Skeletal muscle tissue (tissue), 4 donors: ENCODE data around the gene SLC7A1. TPM values are rescaled to one million over a fixed set of nuclear protein-coding genes. Genes with fewer than 3 reads are reported as not detected.

Experiments
- H3K27ac ChIP-seq: one replicate; pipeline ENCODE4 v1.7.0; 2013; ENCODE audit warnings: mild to moderate bottlenecking, low read depth, low read length, inconsistent platforms
- H3K27me3 ChIP-seq, 3 donors: one replicate each; pipeline ENCODE4 v1.7.0; 2013; ENCODE audit warnings: low read length in 3 of 3; ENCODE audit not compliant: control insufficient read depth in 3 of 3, insufficient read depth in 3 of 3
- H3K36me3 ChIP-seq, 3 donors: one replicate each; pipeline ENCODE4 v1.7.0; 2013; ENCODE audit warnings: low read length in 3 of 3; ENCODE audit not compliant: control insufficient read depth in 3 of 3, insufficient read depth in 3 of 3
- H3K4me1 ChIP-seq, 3 donors: one replicate each; pipeline ENCODE4 v1.7.0; 2013; ENCODE audit warnings: low read length in 3 of 3, mild to moderate bottlenecking in 3 of 3; ENCODE audit not compliant: control insufficient read depth in 3 of 3, insufficient read depth in 3 of 3
- H3K4me3 ChIP-seq, 3 donors: one replicate each; pipeline ENCODE4 v1.7.0; 2013; ENCODE audit warnings: low read length in 3 of 3
- H3K9ac ChIP-seq, 3 donors: one replicate each; pipeline ENCODE4 v1.7.0; 2013; ENCODE audit warnings: low read length in 3 of 3, mild to moderate bottlenecking in 3 of 3, moderate library complexity in 2 of 3, low read depth in 1 of 3
- H3K9me3 ChIP-seq, 3 donors: one replicate each; pipeline ENCODE4 v1.7.0; 2013; ENCODE audit warnings: low read length in 3 of 3; ENCODE audit not compliant: control insufficient read depth in 3 of 3
- total RNA-seq: library from RNA; depleted of rRNA; stranded (reverse); fragments of >200 nt; gene quantifications from one replicate; pipeline ENCODE4 v1.2.3, GENCODE V29; 2014
- donor health status: Osteomylitis.

The SLC7A1 gene
- total RNA-seq, 1 donor from 2014 or later: 4.2 TPM

GRCh38 chr13:29487466-29488454 lies 107.7 kb downstream of the SLC7A1 start:
- Histone ChIP-seq H3K9me3 (no peaks in the 10 kb centered on the region), H3K4me1 (no peaks in the 10 kb centered on the region), H3K36me3 (no peaks in the 10 kb centered on the region), H3K4me3 (no peak overlapping the region), H3K27ac (no peak overlapping the region), H3K9ac (no peak overlapping the region), H3K27me3 (peaks cover 3 to 8% (median 4%) of the 10 kb centered on the region in 3 donors)

DNA sequence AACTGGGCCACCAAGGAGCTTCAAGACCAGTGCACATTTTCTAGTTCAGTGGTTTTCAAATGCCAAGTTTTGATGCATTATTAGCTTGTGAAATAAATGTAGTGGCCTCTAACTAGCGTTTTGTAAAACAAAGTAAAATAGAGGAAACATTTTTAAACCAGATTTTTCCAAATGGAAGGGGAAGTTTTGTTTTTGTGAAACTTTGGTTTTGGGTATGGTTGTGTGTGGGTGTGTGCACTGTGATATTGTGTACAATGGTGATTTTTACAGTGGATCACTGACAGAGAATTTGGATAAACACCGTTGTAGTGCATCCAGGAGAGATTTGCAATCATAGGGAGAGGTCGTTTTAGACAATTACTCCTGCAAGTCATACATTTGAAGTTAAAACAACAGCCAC lies 108.9 kb downstream of the SLC7A1 start:
- H3K27ac ChIP-seq: no peak overlapping the region
- H3K4me3 ChIP-seq: no peak overlapping the region
- no peaks in the 10 kb centered on the region for H3K9me3 ChIP-seq
- H3K9ac ChIP-seq: no peak overlapping the region
- no peaks in the 10 kb centered on the region for H3K36me3 ChIP-seq
- H3K4me1 ChIP-seq: no peaks in the 10 kb centered on the region
- H3K27me3 ChIP-seq: peaks cover 2 to 4% (median 3%) of the 10 kb centered on the region in 3 donors

DNA sequence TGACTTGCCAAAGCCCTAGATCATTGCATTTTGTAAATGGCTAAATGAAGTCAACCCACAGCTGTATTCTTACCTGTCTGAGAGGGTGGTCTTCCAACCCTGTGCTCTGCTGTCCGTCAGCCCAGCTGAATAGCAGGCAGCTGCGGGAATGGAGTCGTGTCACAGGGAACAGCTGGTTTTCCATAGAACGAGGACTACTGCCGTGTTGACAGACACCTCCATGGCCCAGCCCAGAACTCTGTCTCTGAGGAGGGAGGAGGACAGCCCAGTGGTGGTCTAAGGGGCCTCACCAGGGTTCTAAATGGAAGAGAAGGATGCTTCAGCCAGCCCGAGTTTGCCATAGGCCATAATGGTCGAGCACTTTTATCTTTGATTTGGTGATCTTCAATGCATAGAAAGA lies 110.7 kb downstream of the SLC7A1 start:
- H3K27me3 ChIP-seq: peaks cover 4 to 8% (median 5%) of the 10 kb centered on the region in 3 donors
- H3K27ac ChIP-seq: no peak overlapping the region
- H3K9me3 ChIP-seq: no peaks in the 10 kb centered on the region
- H3K4me3 ChIP-seq: no peak overlapping the region
- H3K9ac ChIP-seq: no peak overlapping the region
- no peaks in the 10 kb centered on the region for H3K4me1 ChIP-seq
- H3K36me3 ChIP-seq: no peaks in the 10 kb centered on the region

DNA sequence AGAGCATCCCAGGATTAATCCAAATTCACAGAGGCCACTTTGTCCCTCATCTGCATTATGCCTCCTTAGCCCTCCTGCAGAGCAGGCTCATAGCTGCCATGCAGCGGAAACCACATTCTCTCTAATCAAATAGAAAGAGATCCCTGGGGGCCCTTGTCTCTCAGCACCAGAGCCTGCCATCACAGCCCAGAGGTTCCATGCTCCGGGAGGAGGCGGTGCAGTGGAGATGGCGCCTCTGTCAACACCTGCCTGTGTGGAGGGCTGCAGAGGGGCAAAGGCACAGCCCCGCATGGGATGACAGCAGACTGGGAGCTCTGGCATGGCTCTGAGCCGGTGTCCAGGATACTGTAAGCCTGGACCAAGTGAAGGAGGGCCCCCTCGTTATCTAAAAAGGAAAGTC lies 111.3 kb downstream of the SLC7A1 start:
- Histone ChIP-seq H3K4me3 (no peak overlapping the region), H3K36me3 (no peaks in the 10 kb centered on the region), H3K9ac (no peak overlapping the region), H3K27ac (no peak overlapping the region), H3K9me3 (no peaks in the 10 kb centered on the region), H3K4me1 (no peaks in the 10 kb centered on the region), H3K27me3 (peaks cover 4 to 8% (median 5%) of the 10 kb centered on the region in 3 donors)

DNA sequence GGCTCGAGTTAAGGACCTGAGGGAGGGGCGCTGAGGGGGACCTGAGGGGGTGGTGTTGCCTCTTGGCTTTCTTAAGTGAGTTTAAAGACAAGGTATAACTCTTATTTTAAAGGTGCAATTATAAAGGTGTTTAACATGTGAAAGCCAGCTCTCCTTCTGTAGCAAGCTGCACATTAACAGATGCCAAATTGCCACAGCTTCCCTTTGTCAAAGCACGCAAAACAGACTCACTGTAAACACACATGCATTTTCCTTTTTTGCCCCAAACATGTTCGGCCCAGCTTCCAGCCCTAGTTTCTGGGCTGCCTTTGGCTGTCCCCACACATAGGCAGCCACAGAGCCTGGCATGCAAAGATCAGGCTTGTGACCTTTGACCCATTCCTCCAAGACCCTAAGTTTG lies 111.9 kb downstream of the SLC7A1 start:
- H3K9ac ChIP-seq: no peak overlapping the region

GRCh38 chr13:29483211-29483610 lies 112.3 kb downstream of the SLC7A1 start:
- no peaks in the 10 kb centered on the region for H3K4me1 ChIP-seq
- no peak overlapping the region for H3K4me3 ChIP-seq
- no peaks in the 10 kb centered on the region for H3K36me3 ChIP-seq
- no peak overlapping the region for H3K27ac ChIP-seq
- H3K9ac ChIP-seq: no peak overlapping the region
- peaks cover 4 to 8% (median 5%) of the 10 kb centered on the region in 3 donors for H3K27me3 ChIP-seq
- no peaks in the 10 kb centered on the region for H3K9me3 ChIP-seq

More for the DNA sequence above, 111.9 kb downstream of the SLC7A1 start:
- Histone ChIP-seq H3K4me3 (no peak overlapping the region), H3K27ac (no peak overlapping the region), H3K4me1 (no peaks in the 10 kb centered on the region), H3K9me3 (no peaks in the 10 kb centered on the region), H3K27me3 (peaks cover 4 to 8% (median 5%) of the 10 kb centered on the region in 3 donors), H3K36me3 (no peaks in the 10 kb centered on the region)

GRCh38 chr13:29482504-29482903 lies 113.0 kb downstream of the SLC7A1 start:
- Histone ChIP-seq H3K4me1 (no peaks in the 10 kb centered on the region), H3K9ac (no peak overlapping the region), H3K27me3 (peaks cover 2 to 6% (median 4%) of the 10 kb centered on the region in 3 donors), H3K36me3 (no peaks in the 10 kb centered on the region), H3K4me3 (no peak overlapping the region), H3K27ac (no peak overlapping the region), H3K9me3 (no peaks in the 10 kb centered on the region)

GRCh38 chr13:29481603-29482002 lies 113.9 kb downstream of the SLC7A1 start:
- no peak overlapping the region for H3K4me3 ChIP-seq
- no peak overlapping the region for H3K27ac ChIP-seq
- H3K9ac ChIP-seq: no peak overlapping the region
- no peaks in the 10 kb centered on the region for H3K4me1 ChIP-seq
- no peaks in the 10 kb centered on the region for H3K9me3 ChIP-seq
- no peaks in the 10 kb centered on the region for H3K36me3 ChIP-seq
- peaks cover 2 to 4% (median 4%) of the 10 kb centered on the region in 3 donors for H3K27me3 ChIP-seq

- no peak overlapping the region for H3K27ac ChIP-seq
- no peaks in the 10 kb centered on the region for H3K4me1 ChIP-seq
- no peaks in the 10 kb centered on the region for H3K9me3 ChIP-seq
- H3K36me3 ChIP-seq: no peaks in the 10 kb centered on the region
- no peak overlapping the region for H3K4me3 ChIP-seq
- H3K9ac ChIP-seq: no peak overlapping the region
- peaks cover 2 to 4% (median 4%) of the 10 kb centered on the region in 3 donors for H3K27me3 ChIP-seq
Measured at GRCh38 chr13:29480893-29481525, 114.5 kb downstream of the SLC7A1 start.
